C4-2B (cell line): ENCODE results near the gene OR2T33.

Source experiments
- CTCF ChIP-seq: fragments of 450-650 bp; conservative IDR thresholded peaks from 2 replicates; pipeline ENCODE4 v1.5.1; 2017; ENCODE audit warnings: mild to moderate bottlenecking
- ZFX ChIP-seq: fragments of 450-650 bp; IDR thresholded peaks from 2 replicates; pipeline ENCODE4 v1.6.1; 2017

GRCh38 chr1:248288391-248288790 is 10.6 kb upstream of the OR2T33 start:
- TF ChIP-seq CTCF (no peak), ZFX (no peak)
